AG04450 (cell line): ENCODE data around the gene SOX4. TPM values are rescaled to one million over a fixed set of nuclear protein-coding genes. Genes with fewer than 3 reads are reported as not detected.
A peak's percentile ranks its signal among the peaks of the same experiment; 100 is the strongest.

Experiments used
- CTCF ChIA-PET: fragments of 300-600, 350-600 bp; formaldehyde crosslinking; extraction: SDS; loops from one replicate; lab custom pipeline; 2022; ENCODE audit warnings: antibody characterized with exemption, inconsistent platforms; lab: Charles Lee
- POLR2A ChIA-PET: fragments of 350-600 bp; formaldehyde crosslinking; extraction: SDS; loops from one replicate; lab custom pipeline; 2021; ENCODE audit warnings: antibody characterized with exemption, inconsistent platforms; lab: Yijun Ruan, JAX
- DNase-seq: peaks from one replicate; pipeline ENCODE4 v3.0.0-alpha.2; 2011; ENCODE audit warnings: low read depth, low spot score
- H3K27ac ChIP-seq: one replicate; pipeline ENCODE4 v1.5.1; 2012; ENCODE audit warnings: low read depth, low read length, control low read depth
- H3K27me3 ChIP-seq: one replicate; pipeline ENCODE4 v1.6.0; 2012; ENCODE audit warnings: low read length; ENCODE audit not compliant: control insufficient read depth, insufficient read depth
- H3K4me3 ChIP-seq: 2 replicates; pipeline ENCODE4 v1.5.1; 2011; ENCODE audit warnings: mild to moderate bottlenecking, low read depth, low read length, control low read depth
- H3K9me3 ChIP-seq: 2 replicates; pipeline ENCODE4 v1.5.1; 2012; ENCODE audit warnings: low read length; ENCODE audit not compliant: control insufficient read depth, insufficient read depth
- CTCF ChIP-seq: IDR thresholded peaks from 2 replicates; pipeline ENCODE4 v1.5.1; 2011; ENCODE audit warnings: low read depth, low read length, control low read depth, inconsistent platforms
- polyA plus RNA-seq: library from polyadenylated mRNA; depleted of rRNA; stranded (reverse); fragments of >200 nt; gene quantifications from 2 replicates; pipeline ENCODE4 v1.2.3, GENCODE V29; 2011

SOX4 gene
- polyA plus RNA-seq, 1 experiment, result 33.5 TPM

- Histone ChIP-seq H3K27me3 (no peaks in the 10 kb centered on the region), H3K4me3 (peak overlapping the region; percentile 50), H3K27ac (no peak overlapping the region), H3K9me3 (peaks cover 3% of the 10 kb centered on the region; the same call in 1 of the 2 replicates)
- ChIA-PET POLR2A (interaction anchor here (0.6 to 2.7 kb wide), 28 partner anchors 74 to 1905 kb away, joined by 3 to 61 read pairs (median 4); no protein-coding TSS in a partner anchor), CTCF (interaction anchor here (0.6 to 1.7 kb wide), 5 partner anchors 519 to 1868 kb away, joined by 3 to 12 read pairs (median 4); no protein-coding TSS in a partner anchor)
- DNase-seq, result no peak
- no peak for TF ChIP-seq CTCF
These were observed 598 bp upstream of the SOX4 start for GRCh38 chr6:21592953-21593352.

GRCh38 chr6:21593927-21594415, 420 bp downstream of the SOX4 start:
- ChIA-PET CTCF (interaction anchor here (0.6 to 1.5 kb wide), 6 partner anchors 518 to 1285 kb away, joined by 3 to 12 read pairs (median 4); no protein-coding TSS in a partner anchor), POLR2A (interaction anchor here (0.6 to 2.7 kb wide), 36 partner anchors 71 to 1854 kb away, joined by 3 to 61 read pairs (median 5); no protein-coding TSS in a partner anchor)
- H3K27ac ChIP-seq, result peak overlapping the region; percentile 85
- H3K27me3 ChIP-seq, result no peaks in the 10 kb centered on the region
- peaks cover 3% of the 10 kb centered on the region; the same call in 1 of the 2 replicates for H3K9me3 ChIP-seq
- TF ChIP-seq CTCF, result no peak
- peak overlapping the region; percentile 95 for H3K4me3 ChIP-seq
- no peak for DNase-seq

- no peak for TF ChIP-seq CTCF
- Histone ChIP-seq H3K9me3 (peaks cover 3% of the 10 kb centered on the region; the same call in 1 of the 2 replicates), H3K4me3 (peak overlapping the region; percentile 95), H3K27ac (peak overlapping the region; percentile 85), H3K27me3 (no peaks in the 10 kb centered on the region)
- ChIA-PET POLR2A (interaction anchor here (0.6 to 2.7 kb wide), 21 partner anchors 70 to 1580 kb away, joined by 3 to 61 read pairs (median 6); no protein-coding TSS in a partner anchor), CTCF (interaction anchor here (0.5 to 1.5 kb wide), 4 partner anchors 509 to 1845 kb away, joined by 3 to 12 read pairs (median 3); no protein-coding TSS in a partner anchor)
- no peak for DNase-seq
These were observed 1.1 kb downstream of the SOX4 start for GRCh38 chr6:21594416-21595281.

- TF ChIP-seq CTCF, result no peak
- POLR2A ChIA-PET, result interaction anchor here (0.7 to 2.7 kb wide), 9 partner anchors 72 to 1285 kb away, joined by 3 to 61 read pairs (median 5); no protein-coding TSS in a partner anchor
- Histone ChIP-seq H3K27me3 (no peaks in the 10 kb centered on the region), H3K27ac (peak overlapping the region; percentile 91), H3K9me3 (peaks cover 3% of the 10 kb centered on the region; the same call in 1 of the 2 replicates), H3K4me3 (peak overlapping the region; percentile 95)
- CTCF ChIA-PET, result interaction anchor here (0.6 to 1.2 kb wide), 2 partner anchors 158 to 1844 kb away, joined by 3 to 9 read pairs; no protein-coding TSS in a partner anchor
- no peak for DNase-seq
These were observed 2.0 kb downstream of the SOX4 start for GRCh38 chr6:21595285-21596144.
